ENCODE results near the gene TARS1.

- TF ChIP-seq CTCF (IDR thresholded peaks at IDR 0.05): no peak
- TF ChIP-seq POLR2A (IDR thresholded peaks at IDR 0.05): no peak
Observed at GRCh38 chr5:33409435-33410170, 31.2 kb upstream of the TARS1 start.
